HCT116 (cell line): ENCODE measurements around the gene MADD.
"Not testable (repeated sequence)": the region's sequence is repeated elsewhere in the genome, so short reads cannot be mapped to it uniquely, and the experiment has no call there.

Experiments used
- POLR2A ChIP-seq: IDR thresholded peaks from 2 replicates; pipeline ENCODE4 v1.7.0; 2011; ENCODE audit warnings: borderline replicate concordance; ENCODE audit not compliant: insufficient read depth, insufficient read length; ENCODE audit errors: extremely low read depth
- TF ChIP-seq, protein P1 (sequence below): IDR thresholded peaks from 2 replicates; pipeline ENCODE4 v1.6.1; 2012

DNA sequence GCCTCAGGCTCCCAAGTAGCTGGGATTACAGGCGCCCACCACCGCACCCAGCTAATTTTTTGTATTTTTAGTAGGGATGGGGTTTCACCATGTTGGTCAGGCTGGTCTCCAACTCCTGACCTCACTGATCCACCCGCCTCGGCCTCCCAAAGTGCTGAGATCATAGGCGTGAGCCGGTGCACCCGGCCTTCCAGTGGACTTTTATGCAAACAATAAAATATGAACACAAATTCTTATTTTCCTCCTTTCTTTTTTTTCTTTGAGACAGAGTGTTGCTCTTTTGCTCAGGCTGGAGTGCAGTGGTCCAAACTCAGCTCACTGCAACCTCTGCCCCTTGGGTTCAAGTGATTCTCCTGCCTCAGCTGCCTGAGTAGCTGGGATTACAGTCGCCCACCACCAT, 46.6 kb downstream of the MADD start:
- TF ChIP-seq, protein P1, sequence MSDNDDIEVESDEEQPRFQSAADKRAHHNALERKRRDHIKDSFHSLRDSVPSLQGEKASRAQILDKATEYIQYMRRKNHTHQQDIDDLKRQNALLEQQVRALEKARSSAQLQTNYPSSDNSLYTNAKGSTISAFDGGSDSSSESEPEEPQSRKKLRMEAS: not testable (repeated sequence)
- not testable (repeated sequence) for TF ChIP-seq POLR2A
